ENCODE data around the gene NAALADL2. TPM values are rescaled to one million over a fixed set of nuclear protein-coding genes. Genes with fewer than 3 reads are reported as not detected.

NAALADL2 gene
- total RNA-seq, 1 donor from 2014 or later: 2.8 TPM

DNA sequence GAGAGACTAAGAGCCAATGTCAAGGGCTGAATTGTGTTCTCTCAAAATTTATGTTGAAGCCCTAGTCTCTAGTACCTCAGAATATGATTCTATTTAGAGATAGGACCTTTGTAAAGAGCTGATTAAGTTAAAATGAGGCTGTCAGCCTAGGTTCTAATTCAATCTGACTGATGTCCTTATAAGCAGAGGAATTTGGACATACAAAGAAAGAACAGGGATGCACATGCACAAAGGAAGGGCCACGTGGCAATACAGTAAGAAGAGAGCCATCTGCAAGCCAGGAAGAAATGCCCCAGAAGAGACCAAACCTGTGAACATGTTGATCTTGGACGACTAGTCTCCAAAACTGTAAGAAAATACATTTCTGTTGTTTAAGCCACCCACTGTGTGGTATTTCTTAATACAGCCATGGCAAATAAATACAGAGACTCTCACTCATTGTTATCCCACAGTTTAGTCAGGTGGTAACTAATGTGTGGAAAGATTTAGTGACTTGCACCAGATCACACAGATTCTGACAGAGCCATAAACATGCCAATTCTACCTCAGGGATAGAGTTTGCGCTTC, 652.2 kb downstream of the NAALADL2 start:
- H3K36me3 Mint-ChIP-seq (ENCODE audit: low read depth): peaks cover 2% of the 10 kb centered on the region
- DNase-seq (ENCODE audit: low read depth, low spot score): no peak
- H3K4me1 Mint-ChIP-seq: peaks cover 27% of the 10 kb centered on the region
- no peak for TF ChIP-seq CTCF (conservative IDR thresholded peaks at IDR 0.05)
- no peaks in the 10 kb centered on the region for H3K27me3 Mint-ChIP-seq (ENCODE audit: low read depth)
- no peak overlapping the region for H3K4me3 Mint-ChIP-seq
- H3K27ac Mint-ChIP-seq (ENCODE audit: unreplicated experiment): no peak overlapping the region
- H3K9me3 Mint-ChIP-seq: peaks cover 13% of the 10 kb centered on the region

- TF ChIP-seq CTCF (conservative IDR thresholded peaks at IDR 0.05): no peak
- Mint-ChIP-seq H3K4me3 (peak overlapping the region; percentile 47), H3K4me1 (peaks cover 27% of the 10 kb centered on the region), H3K36me3 (ENCODE audit: low read depth) (peaks cover 2% of the 10 kb centered on the region), H3K27ac (ENCODE audit: unreplicated experiment) (peak overlapping the region; percentile 65), H3K9me3 (peaks cover 12% of the 10 kb centered on the region), H3K27me3 (ENCODE audit: low read depth) (no peaks in the 10 kb centered on the region)
- DNase-seq (ENCODE audit: low read depth, low spot score): no peak
These were observed 653.6 kb downstream of the NAALADL2 start for GRCh38 chr3:175512700-175513099.

DNA sequence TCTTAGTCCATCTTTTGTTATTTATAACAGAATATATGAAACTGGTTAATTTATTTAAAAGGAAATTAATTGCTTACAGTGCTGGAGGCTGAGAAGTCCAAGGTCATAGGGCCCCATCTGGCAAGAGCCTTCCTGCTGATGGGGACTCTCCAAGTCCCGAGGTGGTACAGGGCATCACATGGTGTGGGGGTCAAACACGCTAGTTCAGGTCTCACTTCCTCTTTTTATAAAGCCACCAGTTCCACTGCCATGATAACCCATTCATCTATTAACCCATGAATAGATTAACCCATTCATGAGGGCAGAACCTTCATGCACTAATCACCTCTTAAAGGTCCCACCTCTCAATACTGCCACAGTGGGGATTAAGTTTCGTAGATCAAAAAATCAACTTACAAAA, 659.3 kb downstream of the NAALADL2 start:
- Mint-ChIP-seq H3K36me3 (ENCODE audit: low read depth) (no peaks in the 10 kb centered on the region), H3K27ac (ENCODE audit: unreplicated experiment) (no peak overlapping the region), H3K27me3 (ENCODE audit: low read depth) (no peaks in the 10 kb centered on the region), H3K4me3 (no peak overlapping the region), H3K4me1 (peaks cover 8% of the 10 kb centered on the region), H3K9me3 (peaks cover 5% of the 10 kb centered on the region)
- DNase-seq (ENCODE audit: low read depth, low spot score): no peak
- no peak for TF ChIP-seq CTCF (conservative IDR thresholded peaks at IDR 0.05)

DNA sequence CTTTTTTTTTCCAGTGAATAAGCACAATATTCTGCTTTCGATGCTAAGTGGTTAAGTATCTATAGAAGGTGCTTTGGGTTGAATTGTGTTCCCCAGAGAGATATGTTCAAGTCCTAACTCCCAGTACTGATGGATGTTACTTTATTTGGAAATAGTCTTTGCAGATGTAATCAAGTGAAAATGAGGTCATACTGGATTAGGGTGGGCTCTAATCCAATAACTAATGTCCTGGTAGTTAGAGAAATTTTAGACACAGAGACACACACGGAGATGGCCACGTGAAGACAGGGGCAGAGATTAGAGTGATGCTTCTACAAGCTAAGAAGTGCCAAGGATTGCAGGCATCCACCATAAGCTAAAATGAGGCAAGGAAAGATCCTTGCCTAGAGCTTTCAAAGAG, 662.3 kb downstream of the NAALADL2 start:
- no peak overlapping the region for H3K4me3 Mint-ChIP-seq
- DNase-seq (ENCODE audit: low read depth, low spot score): no peak
- no peaks in the 10 kb centered on the region for H3K27me3 Mint-ChIP-seq (ENCODE audit: low read depth)
- no peak for TF ChIP-seq CTCF (conservative IDR thresholded peaks at IDR 0.05)
- no peaks in the 10 kb centered on the region for H3K36me3 Mint-ChIP-seq (ENCODE audit: low read depth)
- peaks cover 5% of the 10 kb centered on the region for H3K9me3 Mint-ChIP-seq
- no peak overlapping the region for H3K27ac Mint-ChIP-seq (ENCODE audit: unreplicated experiment)
- H3K4me1 Mint-ChIP-seq: peaks cover 3% of the 10 kb centered on the region

GRCh38 chr3:175526191-175526590, 667.1 kb downstream of the NAALADL2 start:
- H3K27ac Mint-ChIP-seq (ENCODE audit: unreplicated experiment): no peak overlapping the region
- no peak overlapping the region for H3K4me3 Mint-ChIP-seq
- TF ChIP-seq CTCF (conservative IDR thresholded peaks at IDR 0.05): no peak
- no peak for DNase-seq (ENCODE audit: low read depth, low spot score)
- H3K27me3 Mint-ChIP-seq (ENCODE audit: low read depth): no peaks in the 10 kb centered on the region
- H3K36me3 Mint-ChIP-seq (ENCODE audit: low read depth): peaks cover 5% of the 10 kb centered on the region
- H3K9me3 Mint-ChIP-seq: peaks cover 7% of the 10 kb centered on the region
- H3K4me1 Mint-ChIP-seq: peaks cover 8% of the 10 kb centered on the region

Measured in neural crest cell (in vitro differentiated cells).